Breast epithelium (tissue), 4 donors: ENCODE results near the gene NKX2-8. TPM values are rescaled to one million over a fixed set of nuclear protein-coding genes. Genes with fewer than 3 reads are reported as not detected.

Source experiments
- DNase-seq, 2 donors: peaks; one replicate each; pipeline ENCODE4 v3.0.0-alpha.2; 2019; ENCODE audit warnings: low spot score in 2 of 2
- H3K27ac ChIP-seq, 2 donors: fragments of 200-600 bp; sonication (generic) in 1 of 2; one replicate each; pipeline ENCODE4 v1.5.1; 2016 to 2019; ENCODE audit warnings: mild to moderate bottlenecking in 1 of 2
- H3K27me3 ChIP-seq, 2 donors: fragments of 200-600 bp; sonication (generic) in 1 of 2; one replicate each; pipeline versions ENCODE4 v1.5.1 to v1.6.0; 2017 to 2019; ENCODE audit warnings: control low read depth in 1 of 2, mild to moderate bottlenecking in 1 of 2
- H3K36me3 ChIP-seq: fragments of 200-600 bp; one replicate; pipeline ENCODE4 v1.5.1; 2019
- H3K4me1 ChIP-seq, 2 donors: fragments of 200-600 bp; sonication (generic); one replicate each; pipeline ENCODE4 v1.5.1; 2016 to 2019; ENCODE audit warnings: control low read depth in 1 of 2
- H3K4me3 ChIP-seq, 3 donors: fragments of 200-600 bp; sonication (generic); 1 replicate in 2 of 3; 2 replicates in 1 of 3; pipeline ENCODE4 v1.5.1; 2016 to 2019; ENCODE audit warnings: mild to moderate bottlenecking in 3 of 3, moderate library complexity in 2 of 3
- H3K9me3 ChIP-seq, 2 donors: fragments of 200-600 bp; sonication (generic) in 1 of 2; one replicate each; pipeline ENCODE4 v1.5.1; 2016 to 2019; ENCODE audit warnings: control low read depth in 1 of 2
- POLR2A ChIP-seq: fragments of 450-650 bp; IDR thresholded peaks from one replicate; pipeline ENCODE4 v1.6.1; 2016; ENCODE audit warnings: antibody characterized with exemption, mild to moderate bottlenecking, moderate library complexity
- POLR2AphosphoS5 ChIP-seq, 3 donors: sonication (generic); formaldehyde crosslinking; IDR thresholded peaks; one replicate each; pipeline ENCODE4 v1.6.1; 2017; ENCODE audit warnings: antibody characterized with exemption in 3 of 3
- intact Hi-C: fragments of 100-400 bp; cut with DNase I; formaldehyde crosslinking; loops from one replicate; pipeline ENCODE4 v1.15.1; 2023; ENCODE audit warnings: low total_unique reads
- total RNA-seq, 3 donors: library from RNA; depleted of rRNA; stranded (reverse); fragments of >200 nt; gene quantifications; one replicate each; pipeline ENCODE4 v1.1.0, GENCODE V29; 2016
- TF ChIP-seq, protein P1 (sequence below), 3 donors: fragments of 450-650 bp; IDR thresholded peaks; one replicate each; pipeline ENCODE4 v1.5.1; 2016 to 2017; ENCODE audit warnings: antibody characterized with exemption in 3 of 3, mild to moderate bottlenecking in 3 of 3, moderate library complexity in 3 of 3

NKX2-8 gene
- total RNA-seq: under 1 TPM in 1 of 3 donors, not detected in 2; 0.73 TPM

DNA sequence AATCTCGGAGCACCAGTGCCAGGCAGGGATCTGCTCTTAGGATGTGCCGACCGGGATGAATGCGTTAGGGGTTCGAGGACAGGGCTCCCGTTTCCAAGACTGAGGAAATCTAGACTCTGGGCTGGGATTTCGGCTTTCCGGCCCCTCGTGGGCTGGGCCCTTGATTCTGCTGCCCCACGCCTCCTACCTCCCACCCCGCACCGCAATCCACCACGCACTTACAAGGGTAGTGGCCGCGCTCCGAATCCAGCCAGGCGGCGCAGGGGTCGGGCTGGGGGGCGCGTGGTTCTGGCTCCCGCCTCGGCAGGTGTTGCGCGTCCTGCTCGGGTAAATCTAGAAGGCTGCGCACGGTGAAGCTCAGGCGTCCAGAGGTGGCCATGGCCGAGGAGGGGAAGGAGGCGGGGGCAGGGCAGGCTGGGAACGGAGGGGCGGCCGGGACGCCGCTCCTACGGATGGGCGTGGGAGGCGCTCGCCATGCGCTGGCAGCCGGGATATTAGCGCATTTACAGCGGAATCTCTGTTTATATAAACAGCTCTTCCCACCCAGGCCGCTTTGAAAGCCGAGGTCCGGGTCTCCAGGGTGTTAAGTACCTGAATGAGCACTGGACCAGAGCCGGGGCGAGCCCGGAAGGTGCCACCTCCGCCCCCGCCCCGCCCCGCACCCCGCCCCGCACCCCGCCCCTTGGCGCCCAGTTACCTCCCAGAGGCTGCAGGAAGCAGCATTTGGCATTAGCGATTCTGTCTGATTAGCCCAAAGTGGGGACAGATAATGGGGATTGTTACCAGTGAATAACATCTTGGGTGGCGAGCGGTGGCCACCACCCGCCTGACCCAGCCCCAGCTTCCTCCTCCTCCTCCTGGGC lies at the start of gene NKX2-8:
TSS of gene NKX2-8 (minus strand) at position 604 of the 863 bp plus-strand sequence. CDS start at position 379, 225 bp downstream.
- intact Hi-C loops: no loop called here
- Histone ChIP-seq H3K4me3 (peak within 1 kb of the TSS; percentile 39 to 67 (median 50)), H3K36me3 (no peaks in the 10 kb centered on the region), H3K27ac (no peak within 1 kb of the TSS), H3K4me1 (no peaks in the 10 kb centered on the region), H3K9me3 (no peaks in the 10 kb centered on the region), H3K27me3 (peaks cover 0 to 74% of the 10 kb centered on the region in 2 donors)
- TF ChIP-seq POLR2A: no peak
- TF ChIP-seq, protein P1, sequence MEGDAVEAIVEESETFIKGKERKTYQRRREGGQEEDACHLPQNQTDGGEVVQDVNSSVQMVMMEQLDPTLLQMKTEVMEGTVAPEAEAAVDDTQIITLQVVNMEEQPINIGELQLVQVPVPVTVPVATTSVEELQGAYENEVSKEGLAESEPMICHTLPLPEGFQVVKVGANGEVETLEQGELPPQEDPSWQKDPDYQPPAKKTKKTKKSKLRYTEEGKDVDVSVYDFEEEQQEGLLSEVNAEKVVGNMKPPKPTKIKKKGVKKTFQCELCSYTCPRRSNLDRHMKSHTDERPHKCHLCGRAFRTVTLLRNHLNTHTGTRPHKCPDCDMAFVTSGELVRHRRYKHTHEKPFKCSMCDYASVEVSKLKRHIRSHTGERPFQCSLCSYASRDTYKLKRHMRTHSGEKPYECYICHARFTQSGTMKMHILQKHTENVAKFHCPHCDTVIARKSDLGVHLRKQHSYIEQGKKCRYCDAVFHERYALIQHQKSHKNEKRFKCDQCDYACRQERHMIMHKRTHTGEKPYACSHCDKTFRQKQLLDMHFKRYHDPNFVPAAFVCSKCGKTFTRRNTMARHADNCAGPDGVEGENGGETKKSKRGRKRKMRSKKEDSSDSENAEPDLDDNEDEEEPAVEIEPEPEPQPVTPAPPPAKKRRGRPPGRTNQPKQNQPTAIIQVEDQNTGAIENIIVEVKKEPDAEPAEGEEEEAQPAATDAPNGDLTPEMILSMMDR (IDR thresholded peaks at IDR 0.05): no peak
- no peak for TF ChIP-seq POLR2AphosphoS5 (IDR thresholded peaks at IDR 0.05)
- DNase-seq: no peak

DNA sequence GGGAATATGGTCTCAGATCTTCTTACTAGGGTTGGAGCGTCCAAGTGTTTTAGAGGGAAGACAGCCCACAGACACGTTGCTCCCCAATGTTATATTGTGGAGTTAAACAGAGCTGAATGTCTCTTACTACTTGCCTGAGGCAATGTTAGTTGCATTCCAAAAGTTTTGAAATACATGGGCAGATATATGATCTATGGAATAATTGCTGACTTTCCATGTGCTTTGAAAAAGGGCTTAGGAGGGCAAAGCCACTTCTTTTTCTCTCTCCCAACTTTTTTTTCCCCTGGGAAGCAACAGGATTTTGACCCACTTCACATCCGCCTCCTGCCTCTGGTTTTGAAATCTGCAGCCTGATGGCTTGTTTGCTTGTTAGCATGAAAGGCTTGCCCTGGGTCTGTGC lies 45.6 kb upstream of the NKX2-8 start:
- Histone ChIP-seq H3K4me1 (no peaks in the 10 kb centered on the region), H3K27ac (no peak overlapping the region), H3K36me3 (no peaks in the 10 kb centered on the region), H3K9me3 (no peaks in the 10 kb centered on the region), H3K4me3 (no peak overlapping the region), H3K27me3 (no peaks in the 10 kb centered on the region)
- intact Hi-C loops: no loop called here
- TF ChIP-seq, protein P1 (IDR thresholded peaks at IDR 0.05): no peak
- no peak for TF ChIP-seq POLR2AphosphoS5 (IDR thresholded peaks at IDR 0.05)
- TF ChIP-seq POLR2A: no peak
- no peak for DNase-seq

DNA sequence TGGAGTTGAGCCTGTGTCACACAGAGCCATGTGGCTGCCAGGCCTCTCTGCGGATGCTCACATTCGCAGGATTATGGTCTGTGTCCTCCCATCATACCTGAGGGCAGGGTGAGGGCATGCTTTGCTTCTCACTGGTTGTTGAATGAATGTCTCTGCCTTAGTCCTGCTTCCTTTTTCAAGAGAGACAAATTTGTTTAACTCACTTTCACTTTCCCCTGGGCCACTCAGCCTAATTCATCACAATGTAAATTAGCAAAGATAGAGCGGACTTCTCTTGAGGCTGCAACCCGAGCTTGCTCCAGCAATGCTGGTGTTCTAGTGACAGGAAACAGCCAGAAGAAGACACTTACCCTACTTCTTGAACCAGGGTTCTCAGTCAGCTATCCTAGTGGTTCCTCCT lies 43.7 kb upstream of the NKX2-8 start:
- no peaks in the 10 kb centered on the region for H3K9me3 ChIP-seq
- H3K36me3 ChIP-seq: no peaks in the 10 kb centered on the region
- intact Hi-C loops: no loop called here
- DNase-seq: no peak
- H3K27me3 ChIP-seq: no peaks in the 10 kb centered on the region
- no peak overlapping the region for H3K27ac ChIP-seq
- H3K4me3 ChIP-seq: no peak overlapping the region
- TF ChIP-seq POLR2A (no peak), POLR2AphosphoS5 (IDR thresholded peaks at IDR 0.05) (no peak)
- TF ChIP-seq, protein P1 (IDR thresholded peaks at IDR 0.05): no peak
- H3K4me1 ChIP-seq: no peaks in the 10 kb centered on the region

DNA sequence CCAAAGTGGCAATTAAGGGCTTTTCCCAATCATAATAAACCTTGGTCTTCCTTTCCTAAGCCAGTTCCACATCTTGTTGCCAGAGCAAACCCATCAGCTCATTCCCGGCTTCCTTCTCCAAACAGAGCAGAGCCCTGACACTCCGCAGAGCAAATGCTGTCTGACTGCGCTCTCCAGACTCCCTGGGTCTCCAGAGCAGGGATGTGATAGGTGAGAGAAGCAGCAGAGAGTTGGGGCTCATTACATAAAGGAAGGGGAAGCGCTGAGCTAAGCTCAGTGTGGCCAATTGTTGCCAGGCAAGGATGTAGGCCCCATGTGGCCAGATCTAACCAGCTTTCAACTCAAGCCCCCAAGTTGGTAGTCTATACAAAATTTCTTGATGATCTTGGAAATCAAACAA lies 43.0 kb upstream of the NKX2-8 start:
- no peaks in the 10 kb centered on the region for H3K36me3 ChIP-seq
- DNase-seq: no peak
- no peak for TF ChIP-seq POLR2A
- TF ChIP-seq POLR2AphosphoS5 (IDR thresholded peaks at IDR 0.05): no peak
- TF ChIP-seq, protein P1 (IDR thresholded peaks at IDR 0.05): no peak
- intact Hi-C loops: no loop called here
- H3K4me3 ChIP-seq: no peak overlapping the region
- no peaks in the 10 kb centered on the region for H3K4me1 ChIP-seq
- H3K27ac ChIP-seq: no peak overlapping the region
- no peaks in the 10 kb centered on the region for H3K27me3 ChIP-seq
- H3K9me3 ChIP-seq: no peaks in the 10 kb centered on the region

DNA sequence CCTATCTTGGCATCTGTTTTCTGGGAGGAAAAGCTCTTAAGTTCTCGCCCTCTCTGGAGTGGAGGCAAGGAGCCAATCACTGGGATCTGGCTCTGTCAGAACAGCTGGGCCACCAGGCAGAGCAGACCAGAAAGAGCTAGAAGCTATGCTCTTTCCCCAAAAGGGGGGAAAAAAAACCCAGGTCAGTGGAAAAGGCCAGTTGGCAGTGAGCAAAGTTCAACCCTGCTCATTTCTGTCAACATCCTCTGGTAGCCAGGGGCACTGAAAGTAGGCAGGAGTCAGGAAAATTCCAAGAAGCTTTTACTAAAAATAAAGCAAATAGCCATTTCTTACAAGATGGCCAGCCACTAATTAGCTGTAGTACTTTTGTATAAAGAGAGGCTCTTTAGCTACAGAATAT lies 42.6 kb upstream of the NKX2-8 start:
- no peak overlapping the region for H3K27ac ChIP-seq
- DNase-seq: no peak
- H3K27me3 ChIP-seq: no peaks in the 10 kb centered on the region
- TF ChIP-seq POLR2AphosphoS5 (IDR thresholded peaks at IDR 0.05) (no peak), POLR2A (no peak)
- TF ChIP-seq, protein P1 (IDR thresholded peaks at IDR 0.05): no peak
- no peaks in the 10 kb centered on the region for H3K4me1 ChIP-seq
- intact Hi-C loops: no loop called here
- no peak overlapping the region for H3K4me3 ChIP-seq
- H3K36me3 ChIP-seq: no peaks in the 10 kb centered on the region
- H3K9me3 ChIP-seq: no peaks in the 10 kb centered on the region
